NCI-H146 treated with DMSO at 0.1 percent for 48 hours (cell line): ENCODE measurements around the gene PIK3R3.
"Not testable (repeated sequence)": the region's sequence is repeated elsewhere in the genome, so short reads cannot be mapped to it uniquely, and the experiment has no call there.

Source experiments
- DNase-seq: peaks from one replicate; lab custom pipeline; 2025; ENCODE audit not compliant: unreplicated experiment; lab: John Stamatoyannopoulos, UW

The PIK3R3 gene

DNA sequence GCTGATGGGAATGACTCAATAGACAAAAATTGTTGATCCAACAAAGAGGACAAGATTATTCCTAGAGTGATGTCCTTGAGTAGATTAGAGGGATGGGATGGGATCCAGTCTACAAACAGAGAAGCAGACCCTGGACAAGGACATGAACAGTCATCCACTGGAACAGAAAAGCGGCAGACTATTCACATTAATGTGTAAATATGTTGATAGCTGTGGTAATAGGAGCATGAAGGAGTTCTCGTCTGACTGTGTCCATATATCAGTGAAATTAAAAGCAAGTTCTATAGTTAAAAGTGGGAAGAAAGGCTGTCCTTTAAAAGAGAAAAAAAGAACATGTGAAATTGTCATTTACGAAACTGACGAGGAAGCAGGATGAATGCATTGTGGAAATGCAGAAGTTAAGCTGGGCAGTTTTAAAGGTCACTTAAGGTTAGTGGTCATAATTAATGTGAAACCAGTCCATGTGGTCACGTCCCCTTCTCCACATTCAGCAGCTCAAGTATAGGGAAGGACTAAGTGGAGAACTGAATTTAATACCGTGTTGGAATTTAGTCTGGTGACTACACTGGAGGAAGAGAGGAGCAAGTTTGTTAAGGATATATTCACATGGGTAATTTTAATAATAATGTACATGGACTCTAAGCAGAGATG lies 62.1 kb downstream of the PIK3R3 start:
- DNase-seq = no peak

DNA sequence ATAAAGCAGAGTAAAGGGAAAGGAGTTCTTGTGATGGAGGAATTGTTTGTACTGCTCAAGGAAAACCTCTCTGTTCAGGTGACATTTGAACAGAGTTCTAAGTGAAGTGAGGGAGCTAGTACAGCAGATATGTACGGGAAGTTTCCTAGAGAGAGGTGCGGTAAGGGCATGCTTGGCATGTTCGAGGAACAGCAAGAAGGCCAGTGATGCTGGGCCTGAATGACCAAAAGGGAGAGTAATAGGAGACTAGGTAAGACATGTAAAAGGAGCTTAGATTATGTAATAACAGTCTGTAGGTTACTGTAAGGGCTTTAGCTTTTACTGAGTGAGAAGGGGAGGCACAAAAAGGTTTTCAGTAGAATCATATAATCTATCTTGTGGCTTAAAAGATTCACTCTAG lies 63.9 kb downstream of the PIK3R3 start:
- no peak for DNase-seq

DNA sequence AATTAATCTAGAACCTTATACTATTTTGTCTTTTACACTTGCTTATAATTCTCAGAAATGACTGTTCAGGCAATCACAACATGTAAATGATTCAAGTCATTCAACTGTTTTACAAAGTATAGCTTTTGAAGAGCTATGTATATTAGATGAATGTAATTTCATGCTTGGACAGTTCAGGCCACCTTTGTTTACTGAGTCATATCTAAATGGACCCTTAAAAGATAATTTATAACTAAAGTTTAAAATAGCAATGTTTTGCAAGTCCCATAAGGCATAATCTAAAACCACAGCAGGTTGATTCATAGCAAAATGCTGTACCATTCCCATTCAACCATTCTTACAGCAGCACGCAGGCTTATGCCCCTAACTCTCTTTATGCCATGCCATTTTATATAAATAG lies 64.8 kb downstream of the PIK3R3 start:
- DNase-seq = no peak

DNA sequence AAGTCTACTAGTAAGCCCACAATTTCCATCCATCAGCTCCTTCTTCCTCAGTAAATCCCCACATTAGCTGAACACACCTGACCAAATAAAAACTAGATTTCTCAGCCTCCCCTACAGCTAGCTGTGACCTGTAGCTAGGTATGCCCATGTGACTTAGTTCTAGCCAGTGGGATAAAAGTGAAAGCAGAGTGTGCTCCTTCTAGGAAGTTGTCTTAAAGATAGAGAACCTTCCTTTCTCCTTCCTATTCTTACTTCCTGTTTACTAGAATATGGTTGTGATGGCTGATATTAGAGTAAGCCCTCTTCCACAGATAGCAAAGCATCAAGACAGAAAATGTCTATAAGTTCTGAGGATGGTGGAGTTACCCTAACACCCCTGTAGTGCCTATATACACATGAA lies 67.0 kb downstream of the PIK3R3 start:
- DNase-seq = no peak

DNA sequence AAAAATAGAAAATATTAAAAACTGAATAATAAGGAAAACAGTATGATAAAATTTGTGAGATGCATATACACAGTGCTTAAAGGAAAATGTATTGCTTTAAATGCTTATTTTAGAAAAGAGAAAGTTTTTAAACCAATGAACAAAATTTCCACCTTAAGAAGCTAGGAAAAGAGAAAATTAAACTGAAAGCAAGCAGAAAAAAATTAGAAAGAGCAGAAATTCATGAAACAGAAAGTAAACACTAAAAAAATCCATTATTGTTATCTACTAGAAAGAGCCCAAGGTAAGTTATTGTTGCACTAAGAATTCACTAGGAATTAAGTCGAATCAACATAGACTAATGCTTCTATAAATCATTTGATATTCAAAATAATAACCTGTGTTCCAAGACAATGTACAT lies 67.7 kb downstream of the PIK3R3 start:
- DNase-seq = no peak

DNA sequence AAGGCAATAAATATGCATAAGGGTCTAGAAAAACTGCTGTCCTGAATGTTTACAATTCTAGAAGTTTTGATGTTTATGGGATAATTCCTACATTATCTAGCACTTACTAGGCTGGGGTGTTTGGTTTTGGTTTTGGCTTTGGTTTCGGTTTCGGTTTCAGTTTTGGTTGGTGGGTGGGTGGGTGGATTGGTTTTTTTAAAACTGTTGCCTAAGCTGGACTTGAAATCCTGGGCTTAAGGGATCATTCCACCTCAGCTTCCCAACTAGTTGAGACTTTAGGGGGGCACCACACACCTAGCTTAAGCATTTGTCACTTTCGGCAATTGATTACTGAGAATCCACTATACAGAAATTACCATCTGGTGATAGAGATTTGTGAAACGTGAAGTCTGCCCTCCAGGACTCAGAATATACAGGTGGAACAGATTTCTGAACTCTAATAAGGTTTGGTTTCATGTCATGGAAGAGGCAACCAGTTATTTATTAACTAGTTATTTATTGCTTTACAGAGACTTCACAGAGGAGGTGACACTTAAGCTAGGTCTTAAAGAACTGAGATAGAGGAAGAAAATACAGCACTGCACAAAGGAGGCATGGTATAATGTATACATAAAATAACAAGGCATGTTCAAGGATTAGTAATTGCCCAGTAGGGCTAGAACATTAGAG lies 69.6 kb downstream of the PIK3R3 start:
- no peak for DNase-seq

DNA sequence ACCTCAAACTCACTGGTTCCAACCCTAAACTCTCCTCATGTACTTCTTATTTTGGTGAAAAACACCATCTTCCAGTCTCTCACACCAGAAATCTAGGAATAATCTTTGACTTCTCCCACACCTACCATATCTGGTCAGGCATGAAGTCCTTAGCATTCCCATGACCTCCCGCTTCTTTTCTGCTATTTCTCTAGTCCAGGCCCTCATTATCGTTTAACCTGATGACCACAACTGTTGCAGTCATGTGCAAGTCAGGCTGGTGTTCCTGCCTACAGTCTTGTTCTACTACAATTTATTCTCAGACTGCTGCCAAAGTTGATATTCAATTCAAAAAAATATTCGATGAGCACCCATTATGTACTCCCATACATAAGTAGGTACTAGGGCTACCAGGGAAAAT lies 71.3 kb downstream of the PIK3R3 start:
- no peak for DNase-seq

DNA sequence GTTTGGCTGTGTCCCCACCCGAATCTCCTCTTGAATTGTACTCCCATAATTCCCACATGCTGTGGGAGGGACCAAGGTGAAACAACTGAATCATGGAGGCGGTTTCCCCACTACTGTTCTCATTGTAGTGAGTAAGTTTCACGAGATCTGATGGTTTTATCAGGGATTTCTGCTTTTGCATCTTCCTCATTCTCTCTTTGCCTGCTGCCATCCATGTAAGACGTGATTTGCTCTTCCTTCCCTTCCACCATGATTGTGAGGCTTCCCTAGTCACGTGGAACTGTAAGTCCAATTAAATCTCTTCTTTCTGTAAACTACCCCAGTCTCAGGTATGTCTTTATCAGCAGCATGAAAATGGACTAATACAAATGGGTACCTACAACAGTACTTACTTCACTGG lies 73.5 kb downstream of the PIK3R3 start:
- no peak for DNase-seq

DNA sequence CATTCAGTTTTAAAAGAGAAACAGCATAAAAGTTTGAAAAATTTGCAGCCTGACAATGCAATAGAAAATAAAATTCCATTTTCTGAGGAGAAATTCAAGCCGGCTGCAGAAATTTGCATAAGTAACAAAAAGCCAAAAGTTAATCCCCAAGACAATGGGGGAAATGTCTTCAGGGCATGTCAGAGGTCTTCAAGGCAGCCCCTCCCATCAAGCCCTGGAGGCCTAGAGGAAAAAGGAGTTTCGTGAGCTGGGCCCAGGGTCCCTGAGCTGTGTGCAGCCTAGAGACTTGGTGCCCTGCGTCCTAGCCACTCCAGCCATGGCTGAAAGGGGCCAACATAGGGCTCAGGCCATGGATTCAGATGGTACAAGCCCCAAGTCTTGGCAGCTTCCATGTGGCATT lies 74.6 kb downstream of the PIK3R3 start:
- DNase-seq = no peak

DNA sequence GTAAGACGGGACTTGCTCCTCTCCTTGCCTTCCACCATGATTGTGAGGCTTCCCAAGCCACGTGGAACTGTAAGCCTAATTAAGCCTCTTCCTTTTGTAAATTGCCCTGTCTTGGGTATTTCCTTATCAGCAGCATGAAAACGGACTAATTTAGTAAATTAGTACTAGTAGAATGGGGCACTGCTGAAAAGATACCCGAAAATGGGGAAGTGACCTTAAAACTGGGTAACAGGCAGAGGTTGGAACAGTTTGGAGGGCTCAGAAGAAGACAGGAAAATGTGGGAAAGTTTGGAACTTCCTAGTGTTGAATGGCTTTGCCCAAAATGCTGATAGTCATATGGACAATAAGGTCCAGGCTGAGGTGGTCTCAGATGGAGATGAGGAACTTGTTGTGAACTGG lies 75.2 kb downstream of the PIK3R3 start:
- DNase-seq = not testable (repeated sequence)

DNA sequence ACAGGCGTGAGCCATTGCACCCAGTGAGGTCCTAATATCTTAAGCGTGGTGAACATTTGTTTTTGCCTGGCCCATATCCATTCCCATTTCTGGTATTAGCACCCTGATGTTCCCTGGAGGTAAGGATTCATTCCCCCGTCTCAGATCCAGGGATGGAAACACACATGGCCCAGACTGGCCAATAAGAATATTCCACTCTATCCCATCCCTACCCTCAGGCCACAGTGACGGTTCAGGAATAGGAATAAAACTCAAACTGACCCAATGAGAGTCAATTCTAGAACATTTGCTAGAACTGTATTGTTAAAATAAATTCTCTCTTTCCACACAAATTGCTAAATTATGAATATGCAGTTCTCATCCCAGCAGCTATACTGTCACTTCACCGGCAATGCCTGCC lies 76.1 kb downstream of the PIK3R3 start:
- DNase-seq = no peak

DNA sequence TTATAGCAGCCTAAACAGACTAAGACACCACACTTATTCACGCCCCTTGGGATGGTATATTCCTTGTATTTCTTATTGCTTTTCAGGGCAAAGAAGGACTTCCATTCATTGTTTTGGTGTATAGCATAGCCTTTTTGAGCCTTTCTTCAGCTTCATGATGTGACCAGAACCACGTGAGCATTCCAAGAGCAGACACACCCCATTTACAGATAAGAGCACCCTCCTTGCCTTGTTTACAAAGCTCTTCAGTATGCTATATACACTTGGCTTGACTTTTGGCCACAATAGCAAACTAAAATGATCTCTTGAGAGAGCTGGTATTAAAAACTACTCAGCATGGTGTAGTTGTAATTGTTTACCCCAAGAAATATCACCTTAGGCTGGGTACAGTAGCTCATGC lies 78.7 kb downstream of the PIK3R3 start:
- DNase-seq = no peak

DNA sequence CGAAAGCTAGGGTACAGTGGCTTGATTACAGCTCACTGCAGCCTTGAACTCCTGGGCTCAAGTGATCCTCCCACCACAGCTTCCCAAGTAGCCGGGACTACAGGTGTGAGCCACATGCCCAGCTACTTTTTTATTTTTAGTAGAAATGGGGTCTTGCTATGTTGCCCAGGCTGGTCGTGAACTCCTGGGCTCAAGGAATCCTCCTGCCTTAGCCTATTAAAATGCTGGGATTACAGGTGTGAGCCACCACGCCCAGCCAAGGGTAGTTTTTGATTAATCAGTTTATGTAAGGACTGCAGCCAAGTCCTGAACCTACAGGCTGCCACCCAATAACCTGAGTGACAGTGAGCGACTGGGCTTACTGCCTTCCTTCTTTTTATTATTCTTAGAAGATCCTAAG lies 88.3 kb downstream of the PIK3R3 start:
- no peak for DNase-seq

DNA sequence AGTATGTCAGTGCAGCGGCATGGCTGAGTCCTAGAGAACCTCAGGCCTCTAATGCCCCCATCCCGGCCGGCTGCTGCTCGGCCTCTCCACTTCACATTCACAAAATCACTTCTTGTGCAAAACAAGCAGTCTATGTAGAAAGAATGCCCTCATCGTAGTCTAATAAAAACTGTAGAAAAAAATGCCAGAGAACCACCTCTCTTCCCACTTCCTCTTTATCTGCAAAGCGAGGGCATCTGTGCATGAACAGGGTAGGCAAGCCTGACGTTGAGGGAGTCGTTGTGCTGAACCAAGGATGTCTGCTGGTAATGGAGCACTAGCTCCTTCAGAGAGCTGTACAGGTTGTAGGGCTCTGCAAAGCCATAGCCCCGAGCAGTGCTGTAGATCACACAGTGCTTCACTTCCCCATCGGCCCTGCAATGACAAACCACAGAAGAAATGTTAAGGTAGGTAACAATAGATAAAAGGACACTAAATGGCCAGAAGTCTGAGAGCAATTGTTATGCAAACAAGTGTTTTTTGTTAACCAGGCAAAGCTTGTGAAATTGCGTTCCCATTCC lies 88.9 kb downstream of the PIK3R3 start:
- DNase-seq = no peak

DNA sequence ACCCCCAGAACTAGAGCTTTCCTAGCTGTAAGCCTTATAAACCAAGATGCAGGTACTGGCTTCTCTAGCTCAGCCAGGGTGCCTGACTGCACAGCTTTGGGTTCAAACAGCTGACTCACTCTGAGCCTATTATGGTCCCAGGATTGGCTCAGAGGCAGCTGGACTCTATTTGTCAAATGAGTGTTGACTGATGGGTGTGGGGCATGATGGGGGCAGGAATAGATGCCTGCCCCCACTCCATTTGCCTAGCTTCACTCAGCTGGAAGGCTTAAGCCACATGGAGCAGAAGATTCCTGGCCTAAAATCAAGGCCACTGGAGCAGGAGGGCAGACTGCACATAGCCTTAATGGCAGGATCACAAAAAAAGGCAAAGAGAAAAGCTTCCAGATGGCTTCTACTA lies 90.5 kb downstream of the PIK3R3 start:
- DNase-seq = no peak

DNA sequence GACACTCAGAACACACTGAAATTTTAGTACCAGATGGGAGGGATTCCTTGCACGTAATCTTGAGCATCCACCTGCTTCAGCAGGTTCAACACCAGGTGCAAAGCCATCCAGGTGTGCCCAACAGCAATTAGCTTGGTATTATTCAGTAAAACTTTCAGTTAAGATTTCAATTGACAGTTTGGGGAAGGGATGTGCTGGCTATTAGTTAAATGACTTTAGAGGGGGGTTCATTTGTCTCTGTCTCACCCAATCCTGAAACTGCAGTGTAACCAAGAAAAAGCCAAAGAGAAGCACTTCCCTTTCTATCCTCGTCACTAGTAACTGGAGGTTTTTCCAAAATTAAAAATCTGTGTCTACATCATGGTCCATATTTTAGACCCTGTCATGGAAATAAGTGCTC lies 90.9 kb downstream of the PIK3R3 start:
- DNase-seq = no peak

DNA sequence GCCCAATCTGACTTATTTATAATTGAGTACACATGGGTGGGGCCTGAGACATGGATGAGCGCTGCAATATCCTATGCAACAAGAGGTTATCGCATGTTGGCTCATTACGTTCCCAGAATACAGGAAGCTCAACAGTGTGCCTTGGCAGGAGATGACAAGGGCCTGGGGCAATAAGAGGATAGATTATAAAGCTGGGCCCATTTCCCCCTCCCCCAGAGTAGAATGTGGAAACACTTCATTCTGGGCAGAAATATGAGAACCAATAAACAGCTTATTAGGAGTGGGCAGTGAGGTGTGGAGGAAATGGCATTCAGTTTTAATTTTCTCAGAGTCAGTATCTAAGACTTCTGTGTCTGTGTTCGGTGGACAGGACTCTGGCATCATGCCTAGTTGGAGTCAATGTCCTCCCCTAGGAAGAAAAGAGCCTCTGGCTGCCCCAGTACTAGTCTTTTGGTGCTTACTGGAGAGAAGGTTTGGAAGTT lies 92.8 kb downstream of the PIK3R3 start:
- no peak for DNase-seq

DNA sequence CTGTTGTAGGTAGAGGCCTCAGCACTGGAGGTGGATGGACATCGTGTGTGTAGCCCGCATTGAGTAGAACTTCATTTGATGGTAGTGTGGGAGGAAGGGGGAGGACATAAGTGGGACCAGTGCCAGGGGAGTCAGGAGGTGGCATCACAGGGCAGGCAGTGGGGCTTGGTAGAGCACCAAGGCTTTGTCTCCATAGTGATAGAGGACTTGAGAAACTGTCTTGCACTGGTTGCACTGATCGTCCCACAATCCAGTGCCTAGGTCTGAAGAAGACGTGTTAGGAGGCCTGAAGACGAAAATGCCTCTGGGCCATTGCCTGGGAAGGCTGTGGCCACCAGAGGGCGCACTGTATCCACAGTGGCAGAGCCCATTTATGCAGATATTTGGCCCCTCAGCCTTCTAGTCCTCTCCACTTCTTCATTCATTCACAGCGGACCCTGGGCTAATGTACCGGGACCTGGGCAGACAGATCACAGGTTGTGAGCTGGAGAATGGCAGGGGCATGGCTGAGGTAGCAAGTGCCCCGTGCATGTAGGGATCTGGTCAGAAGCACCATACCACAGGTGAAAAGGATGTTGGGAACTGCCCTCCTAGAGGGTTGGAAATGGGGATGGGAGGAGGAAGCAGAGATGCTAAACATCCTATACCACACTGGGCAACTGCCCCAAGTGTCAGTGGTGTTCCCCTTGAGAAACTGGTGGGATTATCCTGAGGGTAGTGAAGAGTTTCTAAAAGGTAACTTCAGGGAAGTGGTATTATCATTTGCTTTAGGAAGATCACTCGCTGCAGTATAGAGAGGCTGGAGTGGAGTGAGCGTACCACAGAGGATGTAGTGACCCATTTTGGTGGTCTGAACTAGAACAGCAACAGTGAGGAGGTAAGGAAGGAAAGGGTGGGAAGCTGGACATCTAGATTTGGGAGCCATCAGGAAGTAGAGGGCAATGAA lies 95.3 kb downstream of the PIK3R3 start:
- peak; percentile 3 for DNase-seq

DNA sequence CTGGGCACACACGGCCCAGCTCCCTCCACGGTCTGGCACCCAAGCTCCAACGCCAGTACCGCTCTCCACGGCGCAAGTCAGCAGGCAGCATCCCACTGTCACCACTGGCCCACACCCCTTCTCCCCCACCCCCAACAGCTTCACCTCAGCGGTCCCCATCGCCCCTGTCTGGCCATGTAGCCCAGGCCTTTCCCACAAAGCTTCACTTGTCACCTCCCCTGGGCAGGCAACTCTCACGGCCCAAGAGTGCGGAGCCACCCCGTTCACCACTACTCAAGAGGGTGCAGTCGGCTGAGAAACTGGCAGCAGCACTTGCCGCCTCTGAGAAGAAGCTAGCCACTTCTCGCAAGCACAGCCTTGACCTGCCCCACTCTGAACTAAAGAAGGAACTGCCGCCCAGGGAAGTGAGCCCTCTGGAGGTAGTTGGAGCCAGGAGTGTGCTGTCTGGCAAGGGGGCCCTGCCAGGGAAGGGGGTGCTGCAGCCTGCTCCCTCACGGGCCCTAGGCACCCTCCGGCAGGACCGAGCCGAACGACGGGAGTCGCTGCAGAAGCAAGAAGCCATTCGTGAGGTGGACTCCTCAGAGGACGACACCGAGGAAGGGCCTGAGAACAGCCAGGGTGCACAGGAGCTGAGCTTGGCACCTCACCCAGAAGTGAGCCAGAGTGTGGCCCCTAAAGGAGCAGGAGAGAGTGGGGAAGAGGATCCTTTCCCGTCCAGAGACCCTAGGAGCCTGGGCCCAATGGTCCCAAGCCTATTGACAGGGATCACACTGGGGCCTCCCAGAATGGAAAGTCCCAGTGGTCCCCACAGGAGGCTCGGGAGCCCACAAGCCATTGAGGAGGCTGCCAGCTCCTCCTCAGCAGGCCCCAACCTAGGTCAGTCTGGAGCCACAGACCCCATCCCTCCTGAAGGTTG lies 97.6 kb downstream of the PIK3R3 start:
- no peak for DNase-seq

DNA sequence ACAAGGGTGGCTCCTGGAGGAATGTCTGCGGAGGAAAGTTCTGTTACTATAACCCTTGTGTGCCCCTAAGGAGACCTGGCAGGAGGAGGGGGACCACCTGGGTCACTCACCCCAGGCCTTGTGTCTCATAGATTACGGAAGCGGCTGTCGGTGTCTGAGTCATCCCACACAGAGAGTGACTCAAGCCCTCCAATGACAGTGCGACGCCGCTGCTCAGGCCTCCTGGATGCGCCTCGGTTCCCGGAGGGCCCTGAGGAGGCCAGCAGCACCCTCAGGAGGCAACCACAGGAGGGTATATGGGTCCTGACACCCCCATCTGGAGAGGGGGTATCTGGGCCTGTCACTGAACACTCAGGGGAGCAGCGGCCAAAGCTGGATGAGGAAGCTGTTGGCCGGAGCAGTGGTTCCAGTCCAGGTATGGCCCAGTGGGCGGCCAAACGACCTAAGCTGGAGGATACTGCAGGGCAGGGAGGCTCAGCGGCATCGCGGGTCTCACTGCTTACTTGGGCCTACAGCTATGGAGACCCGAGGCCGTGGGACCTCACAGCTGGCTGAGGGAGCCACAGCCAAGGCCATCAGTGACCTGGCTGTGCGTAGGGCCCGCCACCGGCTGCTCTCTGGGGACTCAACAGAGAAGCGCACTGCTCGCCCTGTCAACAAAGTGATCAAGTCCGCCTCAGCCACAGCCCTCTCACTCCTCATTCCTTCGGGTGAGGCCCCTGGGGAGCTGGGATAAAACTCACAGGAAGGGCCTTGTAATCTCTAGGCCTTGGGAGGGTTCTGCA lies 101.4 kb downstream of the PIK3R3 start:
- no peak for DNase-seq
